ENCODE results near the gene HYAL3. TPM values are rescaled to one million over a fixed set of nuclear protein-coding genes. Genes with fewer than 3 reads are reported as not detected.

HYAL3 gene
- total RNA-seq, 1 donor from 2014 or later: 2.5 TPM

GRCh38 chr3:50299929-50300680 is 900 bp upstream of the HYAL3 start:
- H3K9me3 Mint-ChIP-seq: no peaks in the 10 kb centered on the region
- DNase-seq (no peak), ATAC-seq (ENCODE audit: low read depth) (no peak)
- peaks cover 34% of the 10 kb centered on the region for H3K4me1 Mint-ChIP-seq
- TF ChIP-seq CTCF (IDR thresholded peaks at IDR 0.05): no peak
- no peaks in the 10 kb centered on the region for H3K27me3 Mint-ChIP-seq
- peaks cover 6% of the 10 kb centered on the region for H3K36me3 Mint-ChIP-seq (ENCODE audit: low read depth)
- H3K27ac Mint-ChIP-seq: peak overlapping the region; percentile 98
- H3K4me3 Mint-ChIP-seq: peak overlapping the region; percentile 98
- CTCF ChIA-PET: interaction anchor here (0.9 to 1.8 kb wide), 5 partner anchors 14 to 106 kb away, joined by 3 to 9 read pairs (median 5); partner anchors contain the start of gene HYAL2
- POLR2A ChIA-PET: interaction anchor here (0.6 to 3.4 kb wide), 16 partner anchors 17 to 1207 kb away, joined by 3 to 62 read pairs (median 6); partner anchors contain the start of genes CYB561D2, DAG1, GNAI2 and HEMK1
- intact Hi-C loops (cut with micrococcal nuclease): loop anchor here (1.0 to 10.0 kb wide), 10 partner anchors 21 to 1275 kb away; partner anchors contain the start of genes APEH, HEMK1, IMPDH2 and INKA1

DNA sequence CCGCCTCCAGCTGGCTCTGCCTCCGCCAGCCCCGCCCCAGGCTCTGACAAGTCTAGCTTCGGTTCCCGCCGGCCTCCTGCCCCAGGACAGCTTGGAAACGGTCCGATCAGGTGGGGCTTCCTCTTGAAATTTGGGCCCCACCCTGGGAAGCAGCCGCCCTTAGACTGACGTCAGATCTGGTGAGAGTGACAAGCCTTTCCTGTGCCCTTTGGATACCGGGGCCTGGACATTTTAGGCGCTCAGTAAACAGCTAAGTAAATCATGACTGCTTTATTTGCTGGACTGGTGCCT is 378 bp upstream of the HYAL3 start:
- H3K27me3 Mint-ChIP-seq: no peaks in the 10 kb centered on the region
- H3K36me3 Mint-ChIP-seq (ENCODE audit: low read depth): peaks cover 6% of the 10 kb centered on the region
- ATAC-seq (ENCODE audit: low read depth) (no peak), DNase-seq (no peak)
- H3K27ac Mint-ChIP-seq: peak overlapping the region; percentile 98
- intact Hi-C loops (cut with micrococcal nuclease): loop anchor here (1.0 to 10.0 kb wide), 10 partner anchors 22 to 1275 kb away; partner anchors contain the start of genes APEH, HEMK1, IMPDH2 and INKA1
- no peak for TF ChIP-seq CTCF (IDR thresholded peaks at IDR 0.05)
- H3K9me3 Mint-ChIP-seq: no peaks in the 10 kb centered on the region
- CTCF ChIA-PET: interaction anchor here (0.6 to 1.8 kb wide), 8 partner anchors 15 to 105 kb away, joined by 3 to 9 read pairs (median 4); partner anchors contain the start of gene HYAL2
- peaks cover 30% of the 10 kb centered on the region for H3K4me1 Mint-ChIP-seq
- POLR2A ChIA-PET: interaction anchor here (0.6 to 3.4 kb wide), 19 partner anchors 14 to 1206 kb away, joined by 3 to 62 read pairs (median 4); partner anchors contain the start of genes CISH, CYB561D2, DAG1 and GNAI2
- H3K4me3 Mint-ChIP-seq: peak overlapping the region; percentile 98

DNA sequence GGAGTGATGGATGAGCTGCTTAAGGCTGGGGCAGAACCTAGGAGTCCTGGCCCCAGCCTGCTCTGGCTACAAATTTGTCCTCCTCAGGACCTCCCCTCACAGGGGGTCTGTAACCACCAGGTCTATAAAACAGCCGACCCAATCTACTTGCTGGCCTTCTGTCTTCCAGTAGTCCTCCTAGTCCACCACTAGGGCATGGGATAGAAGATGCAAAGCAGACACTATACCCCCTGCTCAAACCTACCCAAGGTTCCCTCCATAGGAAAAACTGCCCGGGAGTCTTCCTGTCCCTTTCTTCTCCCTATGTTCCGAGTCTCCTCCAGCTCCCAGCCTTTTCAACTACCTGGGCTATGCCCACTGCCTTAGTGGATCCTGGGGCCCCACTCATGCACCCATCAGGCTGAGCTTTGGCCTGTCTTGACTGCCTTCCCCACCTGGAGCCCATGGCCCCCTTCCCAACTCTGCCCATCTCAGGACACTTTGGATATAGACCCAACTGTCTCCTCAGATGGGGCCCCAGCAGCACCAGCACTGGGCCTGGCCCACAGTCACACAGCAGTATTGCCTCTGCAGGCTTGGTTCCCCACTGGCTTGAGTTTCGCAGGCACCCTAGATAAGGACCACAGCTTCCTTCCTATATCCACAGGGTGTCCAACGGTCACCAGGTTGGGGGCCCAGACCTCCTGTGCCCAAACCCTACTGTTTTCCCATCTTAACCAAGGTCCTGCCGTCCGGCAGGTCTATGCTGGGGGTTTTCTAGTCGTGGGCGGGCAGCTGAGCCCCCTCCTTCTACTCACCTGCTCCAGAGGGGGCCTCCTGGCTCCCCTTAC is 1.1 kb downstream of the HYAL3 start:
- DNase-seq: no peak
- peaks cover 6% of the 10 kb centered on the region for H3K36me3 Mint-ChIP-seq (ENCODE audit: low read depth)
- no peaks in the 10 kb centered on the region for H3K9me3 Mint-ChIP-seq

DNA sequence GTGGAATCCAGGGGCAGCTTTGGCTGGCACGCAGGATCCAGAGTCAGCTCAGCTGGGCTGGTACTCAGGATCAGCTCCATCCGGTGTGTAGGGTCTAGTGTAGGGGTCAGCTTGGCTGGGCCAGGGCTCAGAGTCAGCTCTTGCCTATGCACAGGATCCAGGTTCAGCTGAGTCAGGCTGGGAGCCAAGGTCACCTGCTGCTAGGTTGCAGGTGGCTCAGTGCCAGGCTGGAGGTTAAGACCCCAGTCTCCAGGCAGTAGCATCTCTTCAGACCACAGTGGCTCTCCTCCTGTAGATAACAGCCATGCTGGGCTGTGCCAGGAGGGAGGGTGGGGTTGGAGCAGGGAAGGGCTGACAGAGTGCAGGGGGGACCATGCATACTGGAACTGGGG is 1.8 kb downstream of the HYAL3 start:
- POLR2A ChIA-PET: interaction anchor here (1.6 to 3.4 kb wide), 2 partner anchors 24 to 31 kb away, joined by 5 to 20 read pairs; partner anchors contain the start of genes HYAL2 and TUSC2
- no peaks in the 10 kb centered on the region for H3K27me3 Mint-ChIP-seq
- H3K4me3 Mint-ChIP-seq: peak overlapping the region; percentile 98
- H3K27ac Mint-ChIP-seq: no peak overlapping the region
- intact Hi-C loops (cut with micrococcal nuclease): loop anchor here (5.0 to 10.0 kb wide), 3 partner anchors 493 to 1273 kb away; partner anchors contain the start of genes APEH, IMPDH2, INKA1 and NDUFAF3
- CTCF ChIA-PET: no interaction called here
- no peaks in the 10 kb centered on the region for H3K9me3 Mint-ChIP-seq
- no peak for TF ChIP-seq CTCF (IDR thresholded peaks at IDR 0.05)
- peaks cover 8% of the 10 kb centered on the region for H3K36me3 Mint-ChIP-seq (ENCODE audit: low read depth)
- DNase-seq: no peak
- H3K4me1 Mint-ChIP-seq: peaks cover 37% of the 10 kb centered on the region
- ATAC-seq (ENCODE audit: low read depth): no peak

More for the DNA sequence above, 1.1 kb downstream of the HYAL3 start:
- no peak for TF ChIP-seq CTCF (IDR thresholded peaks at IDR 0.05)
- intact Hi-C loops (cut with micrococcal nuclease): loop anchor here (2.0 to 10.0 kb wide), 5 partner anchors 71 to 1273 kb away; partner anchors contain the start of genes APEH, HEMK1, IMPDH2 and INKA1
- H3K4me3 Mint-ChIP-seq: peak overlapping the region; percentile 98
- H3K4me1 Mint-ChIP-seq: peaks cover 30% of the 10 kb centered on the region
- H3K27me3 Mint-ChIP-seq: no peaks in the 10 kb centered on the region
- no peak for ATAC-seq (ENCODE audit: low read depth)
- peak overlapping the region; percentile 98 for H3K27ac Mint-ChIP-seq
- ChIA-PET CTCF (interaction anchor here (0.6 to 1.8 kb wide), 4 partner anchors 21 to 71 kb away, joined by 3 to 9 read pairs (median 4); partner anchors contain the start of gene HYAL2), POLR2A (interaction anchor here (0.9 to 3.4 kb wide), 10 partner anchors 15 to 828 kb away, joined by 3 to 62 read pairs (median 8); partner anchors contain the start of genes CISH, CYB561D2, DAG1 and HYAL2)

All from activated B cell treated with CpG ODN at 0.5 μM for 24 hours (primary cell).